NCI-H1092 (cell line): ENCODE results near the gene SELENOI.
"Not testable (repeated sequence)": the region's sequence is repeated elsewhere in the genome, so short reads cannot be mapped to it uniquely, and the experiment has no call there.

Experiments
- DNase-seq: peaks from one replicate; lab custom pipeline; 2025; lab: John Stamatoyannopoulos, UW

The SELENOI gene

GRCh38 chr2:26359886-26360473 lies 14.0 kb downstream of the SELENOI start:
- DNase-seq: no peak

- no peak for DNase-seq
Measured at GRCh38 chr2:26363323-26363722, 17.4 kb downstream of the SELENOI start.

GRCh38 chr2:26363958-26364357 lies 18.0 kb downstream of the SELENOI start:
- DNase-seq: no peak

GRCh38 chr2:26364669-26365068 lies 18.7 kb downstream of the SELENOI start:
- DNase-seq: no peak

DNA sequence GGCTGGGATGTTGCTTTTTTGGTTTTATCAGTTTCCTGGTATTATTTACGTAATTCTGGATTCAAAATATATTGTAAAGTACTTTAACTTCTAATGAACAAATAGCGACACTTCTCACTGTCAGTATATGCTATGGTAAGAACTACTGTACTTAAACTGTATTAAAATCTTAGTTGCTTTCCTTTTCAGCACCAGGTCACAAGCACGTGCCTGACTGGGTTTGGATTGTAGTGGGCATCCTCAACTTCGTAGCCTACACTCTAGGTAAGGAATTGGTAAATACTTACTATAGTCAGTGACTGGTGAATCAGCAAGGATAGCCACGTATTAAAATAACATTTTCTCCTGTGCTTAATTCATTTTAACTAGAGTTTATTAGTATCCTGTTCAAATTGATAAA lies 21.0 kb downstream of the SELENOI start:
- no peak for DNase-seq

- DNase-seq: not testable (repeated sequence)
Measured at GRCh38 chr2:26369664-26370063, 23.7 kb downstream of the SELENOI start.

GRCh38 chr2:26370909-26371308 lies 25.0 kb downstream of the SELENOI start:
- DNase-seq: not testable (repeated sequence)

- DNase-seq: no peak
Measured at GRCh38 chr2:26376799-26377198, 30.9 kb downstream of the SELENOI start.

DNA sequence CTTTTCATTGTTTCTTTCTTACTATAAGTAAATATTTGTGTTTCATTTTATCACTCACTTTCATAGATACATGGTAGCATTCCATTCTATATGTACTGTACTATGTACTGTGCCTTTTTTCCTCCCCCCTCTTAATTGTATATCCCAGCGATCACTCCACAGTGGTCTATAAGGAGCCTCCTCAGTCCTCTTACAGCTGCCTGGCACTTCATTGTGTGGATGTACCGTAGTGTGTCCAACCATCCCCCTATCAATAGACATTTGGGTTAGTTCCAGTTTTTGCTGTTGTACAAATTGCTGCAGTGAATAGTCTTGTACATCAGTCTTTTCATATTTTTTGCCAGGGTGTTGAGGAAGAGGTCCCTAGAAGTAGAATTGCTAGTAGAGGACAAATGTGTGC lies 34.3 kb downstream of the SELENOI start:
- no peak for DNase-seq

DNA sequence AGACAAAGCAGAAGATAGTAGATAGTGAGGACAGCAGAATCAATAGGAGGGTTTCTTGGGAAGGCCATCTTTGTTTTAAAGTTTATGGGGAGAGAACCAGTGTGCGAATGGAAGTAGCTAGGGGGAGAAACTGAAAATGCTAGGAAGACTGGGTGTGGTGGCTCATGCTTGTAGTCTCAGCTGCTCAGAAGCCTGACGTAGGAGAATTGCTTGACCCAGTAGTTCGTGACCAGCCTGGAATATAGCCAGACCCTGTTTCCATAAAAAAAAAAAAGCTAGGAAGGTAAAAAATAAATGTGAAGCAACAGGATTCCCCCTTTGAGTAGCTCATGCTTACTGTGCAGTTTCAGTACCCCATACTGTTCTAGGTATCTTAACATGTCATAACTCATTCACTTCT lies 36.6 kb downstream of the SELENOI start:
- no peak for DNase-seq

DNA sequence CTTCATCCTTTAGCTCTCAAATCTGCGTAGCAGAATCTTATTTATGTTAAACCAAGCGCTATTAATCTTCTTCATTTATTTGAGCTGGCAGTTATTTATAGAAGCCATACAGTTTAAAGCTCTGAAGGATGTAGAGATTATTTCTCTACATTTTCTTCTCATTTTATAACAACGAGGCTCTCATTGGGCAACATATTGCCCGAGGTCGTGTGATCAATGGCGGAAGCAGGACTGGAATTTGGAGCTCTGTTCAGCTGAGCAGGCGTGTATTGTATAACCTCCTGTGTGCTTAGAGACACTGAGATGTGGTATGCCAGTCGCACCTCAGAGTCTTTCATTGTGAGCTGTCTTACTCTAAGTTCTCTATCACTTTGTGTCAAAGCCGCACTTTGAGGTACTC lies 38.2 kb downstream of the SELENOI start:
- no peak for DNase-seq

GRCh38 chr2:26384597-26384996 lies 38.7 kb downstream of the SELENOI start:
- no peak for DNase-seq

DNA sequence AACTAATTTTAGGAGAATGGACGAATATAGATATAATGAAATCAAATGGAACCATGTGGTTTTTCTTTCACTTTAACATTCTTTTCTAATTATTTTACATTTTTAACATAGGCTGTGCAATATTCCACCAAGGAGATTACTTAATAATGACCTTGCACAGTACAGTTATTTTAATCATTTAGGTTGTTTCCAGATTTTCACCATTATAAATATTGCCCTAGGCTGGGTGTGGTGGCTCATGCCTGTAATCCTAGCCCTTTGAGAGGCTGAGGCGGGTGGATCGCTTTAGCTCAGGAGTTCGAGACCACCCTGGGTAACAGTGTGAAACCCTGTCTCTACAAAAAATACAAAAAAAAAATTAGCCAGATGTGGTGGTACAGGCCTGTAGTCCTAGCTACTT lies 41.2 kb downstream of the SELENOI start:
- no peak for DNase-seq

DNA sequence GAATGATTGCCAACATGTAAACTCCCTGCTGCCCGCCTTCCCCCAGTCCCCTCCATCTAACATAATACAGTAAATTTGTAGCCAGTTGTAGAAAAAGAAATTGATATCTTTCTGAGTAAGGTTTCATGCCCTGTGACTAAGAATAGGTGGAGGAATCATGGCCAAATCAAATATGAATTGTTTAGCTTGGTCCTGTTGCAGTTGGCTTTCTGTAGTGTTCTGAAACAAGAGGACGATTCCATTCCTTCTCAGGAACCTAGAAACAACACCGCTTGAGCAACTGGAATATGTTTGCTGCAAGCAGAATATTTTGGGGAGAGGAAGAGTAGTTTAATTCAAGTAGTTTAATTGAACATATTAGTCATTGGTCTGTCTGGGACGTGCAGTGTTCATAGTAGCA lies 48.8 kb downstream of the SELENOI start:
- DNase-seq: no peak

GRCh38 chr2:26395394-26395793 lies 49.5 kb downstream of the SELENOI start:
- DNase-seq: no peak

- DNase-seq: no peak
Measured at GRCh38 chr2:26396734-26397298, 50.9 kb downstream of the SELENOI start.

- DNase-seq: peak; percentile 32
Measured at GRCh38 chr2:26399771-26400376, 53.9 kb downstream of the SELENOI start.

DNA sequence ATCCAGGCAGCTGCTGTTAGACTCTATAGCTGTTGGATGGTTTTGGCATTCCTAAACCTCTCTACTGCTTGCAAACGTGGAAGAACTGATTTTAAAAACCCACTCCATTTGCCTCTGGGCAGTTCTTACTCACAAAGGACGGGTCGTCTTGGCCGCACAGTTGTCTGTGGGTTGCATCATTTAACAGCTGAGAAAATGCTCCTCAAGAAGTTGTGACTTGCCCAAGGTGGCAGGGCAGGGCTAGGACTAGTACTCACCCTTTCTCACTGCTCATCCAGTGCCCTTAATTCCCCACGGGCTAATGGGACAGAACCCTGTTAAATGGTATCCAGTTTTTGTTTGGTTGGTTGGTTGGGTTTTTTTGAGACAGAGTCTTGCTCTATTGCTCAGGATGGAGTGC lies 54.8 kb downstream of the SELENOI start:
- no peak for DNase-seq

GRCh38 chr2:26401739-26402541 lies 56.0 kb downstream of the SELENOI start, which contains the start of gene DRC1:
Gene DRC1 (plus strand): TSS chr2:26401920. CDS start chr2:26401990, 70 bp downstream.
- peak; percentile 68 for DNase-seq

- DNase-seq: no peak
Measured at GRCh38 chr2:26407526-26407925, 61.6 kb downstream of the SELENOI start.

DNA sequence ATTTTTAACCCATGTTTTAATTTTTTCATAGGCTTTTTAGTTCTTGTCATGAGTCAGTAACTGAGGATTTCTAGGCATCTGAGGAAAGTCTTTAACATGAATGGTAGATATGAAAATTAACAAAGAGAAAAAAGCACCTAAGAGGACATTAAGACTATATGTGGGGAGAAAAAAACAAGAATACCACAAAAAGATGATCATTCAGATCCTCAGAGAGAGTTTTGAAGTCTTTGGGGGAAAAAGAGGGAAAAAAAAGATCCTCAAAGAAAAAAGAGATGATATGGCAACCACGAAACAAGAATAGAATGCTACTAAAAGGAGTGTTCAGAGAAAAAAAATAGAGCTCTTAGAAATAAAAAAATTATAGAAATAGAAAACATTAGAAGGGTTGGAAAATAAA lies 63.8 kb downstream of the SELENOI start:
- no peak for DNase-seq

- DNase-seq: no peak
Measured at GRCh38 chr2:26410764-26411243, 64.9 kb downstream of the SELENOI start.

GRCh38 chr2:26411419-26411818 lies 65.5 kb downstream of the SELENOI start:
- no peak for DNase-seq
